Activated CD8-positive, alpha-beta memory T cell treated with anti-CD3 and anti-CD28 coated beads, Interleukin-2, amount 50 U/mL, for 1 hour (primary cell): ENCODE measurements around the gene VAMP2.

Experiments used
- DNase-seq: peaks from one replicate; pipeline ENCODE4 v3.0.0-alpha.2; 2020; ENCODE audit errors: extremely low read depth

VAMP2 gene

GRCh38 chr17:8122924-8123694, 39.6 kb downstream of the VAMP2 start:
- DNase-seq: no peak

GRCh38 chr17:8122422-8122923, 40.3 kb downstream of the VAMP2 start:
- no peak for DNase-seq

GRCh38 chr17:8121681-8122421, 40.9 kb downstream of the VAMP2 start:
- no peak for DNase-seq

GRCh38 chr17:8121407-8121680, 41.4 kb downstream of the VAMP2 start:
- no peak for DNase-seq

GRCh38 chr17:8120520-8121406, 42.0 kb downstream of the VAMP2 start:
- DNase-seq: no peak

- DNase-seq: no peak
Observed at GRCh38 chr17:8119581-8120519, 42.9 kb downstream of the VAMP2 start.

- DNase-seq: peak; percentile 62
Observed at GRCh38 chr17:8118769-8119580, 43.8 kb downstream of the VAMP2 start.

- DNase-seq: no peak
Observed at GRCh38 chr17:8117980-8118768, 44.6 kb downstream of the VAMP2 start, which contains the start of gene ALOXE3. Gene ALOXE3, minus strand, starts transcription at chr17:8118514. Its CDS starts 524 bp downstream, at chr17:8117990.

- DNase-seq: no peak
Observed at GRCh38 chr17:8117367-8117979, 45.3 kb downstream of the VAMP2 start.

- no peak for DNase-seq
Observed at GRCh38 chr17:8116776-8117175, 46.0 kb downstream of the VAMP2 start.

- no peak for DNase-seq
Observed at GRCh38 chr17:8110907-8111306, 51.8 kb downstream of the VAMP2 start.

- no peak for DNase-seq
Observed at GRCh38 chr17:8110456-8110804, 52.3 kb downstream of the VAMP2 start.

- no peak for DNase-seq
Observed at GRCh38 chr17:8109661-8110455, 52.9 kb downstream of the VAMP2 start.
